Endometrium (tissue), 2 donors: ENCODE measurements around the gene UBE2E2.

ENCODE experiments used
- FAIRE-seq: peaks from 2 replicates; lab custom pipeline; 2012; peaks lifted over from hg19 to GRCh38; lab: Jason Lieb, UNC
- donor health status: control.
- donor health status: control.

The UBE2E2 gene

DNA sequence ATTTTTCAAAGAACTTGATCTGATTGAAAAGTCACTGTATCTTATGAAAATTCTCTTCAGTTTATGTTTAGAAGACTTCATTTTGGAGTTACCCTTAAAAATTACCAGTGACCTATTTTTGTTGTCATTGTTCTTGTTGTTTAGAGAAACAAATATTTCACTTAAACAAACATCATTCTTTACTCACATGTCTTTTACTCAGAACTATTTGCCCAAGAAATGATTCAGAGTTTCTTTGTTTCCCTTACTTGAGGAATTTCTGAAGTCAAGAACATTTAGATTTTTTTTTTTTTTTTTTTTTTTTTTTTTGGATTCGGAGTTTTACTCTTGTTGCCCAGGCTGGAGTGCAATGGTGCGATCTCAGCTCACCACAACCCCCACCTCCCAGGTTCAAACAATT lies 343.1 kb downstream of the UBE2E2 start:
- FAIRE-seq = peak; percentile 97

DNA sequence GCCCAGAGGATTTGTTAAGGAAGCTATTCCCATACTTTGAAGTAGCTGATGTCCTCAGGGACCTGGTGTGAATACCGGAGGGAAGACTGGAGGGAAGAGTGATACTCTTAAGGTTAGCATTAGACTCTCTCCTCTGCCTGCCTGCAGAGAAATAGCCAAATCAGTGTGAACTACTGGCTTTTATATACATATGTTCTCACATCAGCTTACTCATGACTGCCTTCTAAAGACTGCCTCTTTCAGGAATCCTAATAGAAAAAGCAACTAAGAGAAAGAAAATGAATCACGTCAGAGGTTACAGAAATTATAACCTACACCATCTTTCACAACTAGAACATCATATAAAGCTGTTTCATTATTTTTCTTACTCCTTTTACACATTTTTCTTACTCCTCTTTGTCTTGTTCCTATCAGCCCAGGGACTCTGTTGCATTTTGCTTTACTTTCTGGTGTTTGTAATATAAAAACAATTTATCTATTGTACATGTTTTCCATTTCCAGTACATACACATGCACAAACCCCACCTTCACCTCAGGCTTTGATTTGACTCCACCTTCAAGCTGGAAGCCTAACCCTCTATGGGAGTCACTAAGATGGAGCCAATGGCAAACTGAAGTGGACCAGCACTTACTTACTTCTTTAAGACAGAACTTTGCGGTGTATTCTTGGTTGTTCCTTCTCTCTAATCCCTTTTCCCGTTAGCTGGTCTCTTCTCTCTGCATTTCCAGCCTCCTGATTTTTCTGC lies 345.0 kb downstream of the UBE2E2 start:
- no peak for FAIRE-seq

DNA sequence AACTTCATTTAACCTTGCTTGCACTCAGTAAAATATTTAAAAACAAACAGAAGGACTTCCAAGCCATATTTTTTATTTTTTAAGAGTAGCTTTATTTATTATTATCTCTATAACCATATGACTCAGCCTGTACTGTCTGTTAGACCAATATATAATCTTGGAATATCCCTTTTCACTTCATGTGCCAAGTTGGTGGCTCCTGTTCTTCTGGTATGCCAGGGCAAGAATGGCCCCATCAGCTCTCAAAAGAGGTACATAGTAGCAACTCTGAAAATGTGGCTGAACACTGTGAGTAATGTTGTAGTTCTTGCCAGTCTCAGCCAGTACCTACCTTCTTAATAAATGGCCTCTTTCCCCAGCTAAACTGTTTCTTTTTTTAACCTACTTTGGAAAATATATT lies 345.6 kb downstream of the UBE2E2 start:
- no peak for FAIRE-seq

DNA sequence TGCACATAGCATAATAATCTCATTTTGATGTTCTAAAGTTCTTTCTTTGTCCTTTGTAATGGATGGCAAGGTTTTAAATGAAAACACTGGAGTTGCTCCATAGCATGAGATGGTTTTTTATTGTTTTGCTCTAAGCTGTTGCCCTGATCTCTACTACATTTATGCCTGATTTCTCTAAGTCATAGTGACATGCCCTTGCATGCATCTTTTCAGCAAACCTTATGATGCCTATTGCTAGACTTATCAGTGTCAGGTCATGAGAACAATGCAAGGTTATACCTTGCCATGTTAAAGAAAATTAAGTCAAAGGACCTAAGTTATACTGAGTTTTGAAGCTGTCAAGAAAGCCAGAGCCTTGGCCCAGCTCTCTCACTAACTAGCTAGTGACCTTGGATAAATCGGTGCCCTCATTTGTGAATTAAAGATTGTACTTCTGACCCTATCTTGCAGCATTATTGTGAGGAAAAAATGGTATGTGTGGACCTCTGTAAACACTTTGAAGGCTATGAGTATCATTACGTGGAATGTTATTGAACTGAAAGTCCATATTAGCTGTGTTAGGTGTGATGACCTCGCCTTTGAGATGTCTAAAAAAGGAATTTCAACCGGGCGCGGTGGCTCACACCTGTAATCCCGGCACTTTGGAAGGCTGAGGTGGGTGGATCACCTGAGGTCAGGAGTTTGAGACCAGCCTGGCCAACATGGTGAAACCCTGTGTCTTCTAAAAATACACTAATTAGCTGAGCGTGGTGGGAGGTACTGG lies 346.2 kb downstream of the UBE2E2 start:
- FAIRE-seq = no peak

DNA sequence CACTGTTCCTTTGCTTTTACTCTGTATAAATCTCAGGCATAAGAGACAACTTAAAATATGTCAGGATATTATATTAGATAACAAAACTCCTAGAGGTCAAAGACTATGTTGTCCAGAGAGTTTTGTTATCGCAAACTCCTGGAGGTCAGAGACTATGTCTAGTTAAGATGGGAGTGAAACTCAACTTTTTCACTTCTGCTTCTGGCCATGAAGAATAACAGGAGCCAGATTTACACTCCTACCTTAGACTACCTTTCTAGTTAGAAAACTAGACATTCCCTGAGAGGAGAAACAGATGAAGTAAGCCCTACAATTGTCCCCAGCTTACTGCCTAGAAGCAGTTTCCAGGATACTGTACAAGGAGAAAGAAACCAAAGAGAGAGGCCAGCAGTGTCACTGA lies 347.3 kb downstream of the UBE2E2 start:
- no peak for FAIRE-seq

DNA sequence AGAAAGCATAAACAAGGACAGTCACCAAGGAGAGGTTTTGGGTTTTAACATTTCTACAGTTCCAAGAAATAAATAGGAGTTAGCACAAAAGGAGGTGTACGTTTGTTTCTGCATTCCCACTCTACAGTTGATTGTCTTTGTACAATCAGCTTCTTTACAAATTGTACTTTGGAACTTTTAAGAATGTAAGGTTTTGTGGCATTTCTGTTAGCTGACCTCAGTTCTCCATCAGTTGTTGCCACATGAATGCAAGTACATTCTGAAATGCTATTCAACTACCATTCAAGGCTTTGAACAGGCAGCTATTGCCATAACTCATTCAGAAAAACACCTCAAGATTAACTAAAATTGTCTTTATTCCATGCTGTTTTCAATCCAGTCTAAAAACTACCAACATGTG lies 349.4 kb downstream of the UBE2E2 start:
- FAIRE-seq = no peak

DNA sequence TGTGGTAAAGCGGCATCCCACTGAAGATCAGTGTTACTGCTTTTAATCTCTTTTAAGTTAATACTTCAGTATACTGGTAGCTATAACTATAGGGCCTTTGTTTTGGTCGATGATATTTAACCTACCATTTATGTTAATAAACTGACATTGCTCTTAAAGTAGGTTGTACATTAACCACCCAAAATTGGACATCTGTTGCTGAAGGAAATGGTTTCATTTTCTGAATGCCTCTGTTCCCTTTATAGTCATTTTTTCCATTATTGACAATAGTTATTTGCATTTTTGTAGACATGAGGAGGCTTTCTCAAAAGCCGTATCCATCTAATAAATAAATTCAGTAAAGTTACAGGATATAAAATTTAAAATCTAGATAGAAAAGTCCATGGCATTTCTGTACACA lies 350.2 kb downstream of the UBE2E2 start:
- peak; percentile 4 for FAIRE-seq

DNA sequence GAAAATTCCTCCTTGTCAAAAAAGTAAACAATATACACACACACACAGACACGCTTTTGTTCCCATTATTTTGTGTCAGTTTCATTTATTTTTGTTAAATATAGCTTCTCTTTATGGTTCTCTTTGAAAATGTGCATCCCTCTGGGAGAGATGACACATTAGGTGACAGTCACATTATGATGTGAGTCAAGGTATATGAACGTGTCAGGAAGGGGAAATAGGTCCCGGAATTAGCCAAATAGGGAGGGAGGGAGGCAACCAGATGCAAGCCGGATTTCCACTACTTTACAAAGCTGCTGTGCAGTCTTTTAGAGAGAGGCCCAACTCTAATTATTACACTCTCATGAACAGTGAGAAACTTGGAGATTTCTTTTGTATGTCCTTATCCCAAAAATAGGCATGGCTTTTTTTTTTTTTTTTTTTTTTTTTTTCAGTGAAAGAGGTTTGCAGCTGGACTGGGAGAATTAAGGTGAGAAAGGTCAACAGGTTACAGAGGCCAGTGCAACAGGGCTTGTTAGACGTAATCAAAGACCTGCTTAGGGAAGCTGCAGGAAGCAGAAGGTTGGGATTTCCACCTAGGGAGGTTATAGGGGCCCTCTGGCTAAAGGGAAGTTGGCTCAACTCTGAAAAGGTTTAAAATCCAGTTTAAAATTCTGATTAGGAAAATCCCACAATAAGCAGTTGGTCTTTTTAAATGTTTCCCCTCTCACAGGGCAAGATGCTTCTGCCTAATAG lies 362.1 kb downstream of the UBE2E2 start:
- FAIRE-seq = no peak

DNA sequence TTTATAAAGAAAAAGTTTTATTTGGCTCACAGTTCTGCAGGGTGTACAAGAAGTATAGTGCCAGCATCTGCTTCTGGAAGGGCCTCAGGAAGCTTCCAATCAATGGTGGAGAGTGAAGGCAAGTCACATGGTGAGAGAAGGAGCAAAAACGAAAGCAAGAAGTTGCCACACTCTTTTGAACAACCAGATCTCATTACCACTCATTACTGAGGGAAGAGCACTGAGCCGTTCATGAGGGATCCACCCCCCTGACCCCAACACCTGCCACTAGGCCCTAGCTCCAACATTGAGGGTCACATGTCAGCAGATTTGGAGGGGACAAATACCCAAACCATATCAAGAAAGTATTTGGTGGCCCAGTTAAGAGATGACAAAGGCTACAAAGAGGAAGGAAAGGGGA lies 363.4 kb downstream of the UBE2E2 start:
- no peak for FAIRE-seq

DNA sequence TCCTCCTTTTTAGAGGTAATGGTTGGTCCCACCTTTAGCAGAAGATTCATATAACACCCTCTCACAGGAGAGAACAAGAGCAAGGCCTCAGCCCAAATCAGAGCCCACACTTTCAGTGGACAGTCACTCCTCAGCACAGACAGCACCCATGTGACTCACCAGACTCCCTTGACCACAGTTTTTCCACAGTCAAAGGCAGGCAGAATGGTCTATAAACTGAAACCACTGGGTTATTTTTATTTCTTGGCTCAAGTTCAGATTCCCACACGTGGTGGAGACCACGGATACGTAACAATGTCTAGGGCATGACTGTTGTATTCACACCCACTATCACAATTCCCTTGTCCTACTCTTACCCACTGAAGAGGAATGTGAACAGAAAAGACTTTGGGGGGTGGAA lies 364.8 kb downstream of the UBE2E2 start:
- FAIRE-seq = no peak

DNA sequence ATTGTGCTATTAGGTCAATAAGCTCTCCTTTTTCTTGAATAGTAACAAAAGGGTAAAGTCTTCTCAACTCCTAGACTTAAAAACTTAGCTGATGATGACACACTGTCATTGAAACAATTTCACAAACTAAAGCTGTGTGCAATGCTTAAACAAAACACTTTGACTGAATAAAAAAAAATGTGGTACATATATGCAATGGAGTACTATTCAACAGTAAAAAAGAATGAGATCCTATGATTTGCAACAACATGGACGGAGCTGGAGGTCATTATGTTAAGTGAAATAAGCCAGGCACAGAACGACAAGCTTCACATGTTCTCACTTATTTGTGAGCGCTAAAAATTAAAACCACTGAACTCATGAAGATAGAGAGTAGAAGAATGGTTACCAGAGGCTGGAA lies 370.7 kb downstream of the UBE2E2 start:
- no peak for FAIRE-seq

DNA sequence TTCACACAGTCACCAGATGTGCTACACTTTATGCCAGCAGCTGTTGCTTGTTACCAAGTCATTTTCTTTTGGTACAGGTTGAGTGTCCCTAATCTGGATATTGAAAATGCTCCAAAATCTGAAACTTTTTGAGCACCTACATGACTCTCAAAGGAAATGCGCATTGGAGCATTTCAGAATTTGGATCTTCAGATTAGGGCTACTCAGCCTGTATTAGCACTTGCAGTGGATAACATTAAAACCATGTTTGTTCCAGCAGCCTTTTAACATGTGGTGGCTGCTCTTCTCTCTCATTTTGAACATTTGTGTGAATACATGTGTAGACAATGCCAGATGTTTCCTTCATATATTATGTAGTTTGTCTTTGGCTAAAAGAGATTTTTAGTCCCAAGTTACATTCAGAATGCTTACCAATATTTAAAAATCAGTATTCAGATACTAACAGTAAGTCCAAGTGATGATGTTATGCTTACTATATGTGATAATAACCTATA lies 371.7 kb downstream of the UBE2E2 start:
- no peak for FAIRE-seq

DNA sequence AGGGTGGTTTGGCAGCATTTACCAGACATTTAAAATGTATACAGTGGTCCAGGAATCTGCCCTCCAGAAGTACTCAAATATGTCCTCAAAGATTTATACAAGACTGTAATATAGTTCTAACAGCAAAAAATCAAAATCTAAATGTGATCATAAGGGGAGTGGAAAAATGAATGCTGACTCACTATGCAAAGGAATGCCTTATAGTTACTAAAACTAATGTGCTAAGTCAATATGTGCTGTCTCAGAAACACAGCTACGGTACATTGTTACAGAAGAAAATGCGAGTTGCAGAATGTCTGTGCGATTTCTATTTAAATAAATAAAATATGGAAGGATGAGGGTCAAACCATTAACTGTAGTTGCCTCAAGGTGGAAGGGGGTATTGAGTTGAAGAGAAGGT lies 372.6 kb downstream of the UBE2E2 start:
- no peak for FAIRE-seq

DNA sequence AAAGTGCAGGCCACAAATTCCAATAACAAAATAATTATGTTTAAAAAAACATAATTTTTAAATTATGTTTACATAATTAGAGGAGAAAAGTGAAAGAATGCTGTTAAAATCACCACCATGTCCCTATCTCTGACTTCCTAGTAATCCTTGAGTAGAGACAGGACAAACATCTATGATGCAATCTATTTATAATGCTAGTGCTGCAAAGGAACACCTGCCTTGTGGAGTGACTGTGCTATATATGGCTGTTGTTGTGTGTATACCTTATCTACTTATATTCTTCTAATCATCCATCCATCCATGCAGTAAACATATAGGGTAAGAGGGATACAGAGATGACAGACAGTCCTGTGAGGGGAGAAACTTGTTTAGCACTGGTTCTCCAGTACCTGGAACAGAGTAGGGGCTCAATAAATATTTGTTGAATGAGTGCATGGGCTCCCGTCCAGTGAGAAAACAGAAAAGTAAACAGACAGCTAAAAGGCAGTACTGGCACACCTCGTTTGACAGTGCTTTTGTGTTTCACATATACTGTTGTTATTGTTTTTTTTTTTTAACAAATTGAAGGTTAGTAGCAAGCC lies 373.3 kb downstream of the UBE2E2 start:
- FAIRE-seq = no peak

DNA sequence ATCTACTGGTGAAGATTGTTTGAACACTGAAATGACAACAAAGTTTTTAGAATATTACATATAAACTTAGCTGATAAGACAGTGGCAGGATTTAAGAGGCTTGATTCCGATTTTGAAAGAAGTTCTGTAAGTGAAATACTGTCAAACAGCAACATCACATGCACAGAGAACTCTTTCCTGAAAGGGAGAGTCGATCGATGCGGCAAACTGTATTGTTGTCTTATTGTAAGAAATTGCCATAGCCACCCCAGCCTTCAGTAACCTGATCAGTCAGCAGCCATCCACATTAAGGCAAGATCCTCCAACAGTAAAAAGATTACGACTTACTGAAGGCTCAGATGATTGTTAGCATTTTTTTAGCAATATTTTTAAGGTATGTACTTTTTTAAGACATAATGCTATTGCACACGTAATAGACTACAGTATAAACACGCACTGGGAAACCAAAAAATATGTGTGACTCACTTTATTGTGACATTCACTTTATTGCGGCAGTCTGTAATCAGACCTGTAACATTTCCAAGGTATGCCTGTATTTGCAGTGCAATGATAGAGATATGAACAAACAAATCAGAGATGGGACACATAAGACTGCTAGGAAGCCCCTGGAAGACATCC lies 377.1 kb downstream of the UBE2E2 start:
- no peak for FAIRE-seq

DNA sequence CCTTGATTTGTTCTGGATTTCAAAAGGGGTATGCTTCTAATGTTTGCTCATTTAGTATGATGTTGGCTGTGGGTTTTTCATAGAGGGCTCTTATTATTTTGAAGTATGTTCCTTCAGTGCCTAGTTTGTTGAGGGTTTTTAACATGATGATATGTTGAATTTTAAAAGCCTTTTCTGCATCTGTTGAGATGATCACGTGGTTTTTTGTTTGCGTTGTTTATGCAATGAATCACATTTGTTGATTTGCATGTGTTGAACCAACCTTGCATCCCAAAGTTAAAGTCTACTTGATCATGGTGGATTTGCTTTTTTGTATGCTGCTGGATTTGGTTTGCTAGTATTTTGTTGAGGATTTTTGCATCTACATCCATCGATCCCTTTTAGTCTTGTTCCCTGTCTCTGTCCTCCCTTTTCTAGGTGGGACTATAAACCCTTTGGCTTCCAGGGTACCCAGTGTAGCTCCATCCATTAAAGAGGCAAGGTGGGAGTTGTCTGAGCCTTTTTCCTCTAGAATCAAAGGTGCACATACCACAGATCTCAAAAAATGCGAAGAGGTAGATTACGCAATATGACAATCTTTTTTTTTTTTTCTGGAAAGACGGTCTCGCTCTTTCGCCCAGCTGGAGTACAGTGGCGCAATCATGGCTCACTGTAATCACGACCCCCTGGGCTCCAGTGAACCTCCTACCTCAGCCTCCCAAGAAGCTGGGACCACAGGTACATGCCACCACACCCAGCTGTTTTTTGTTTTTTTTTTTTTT lies 381.0 kb downstream of the UBE2E2 start:
- FAIRE-seq = no peak

DNA sequence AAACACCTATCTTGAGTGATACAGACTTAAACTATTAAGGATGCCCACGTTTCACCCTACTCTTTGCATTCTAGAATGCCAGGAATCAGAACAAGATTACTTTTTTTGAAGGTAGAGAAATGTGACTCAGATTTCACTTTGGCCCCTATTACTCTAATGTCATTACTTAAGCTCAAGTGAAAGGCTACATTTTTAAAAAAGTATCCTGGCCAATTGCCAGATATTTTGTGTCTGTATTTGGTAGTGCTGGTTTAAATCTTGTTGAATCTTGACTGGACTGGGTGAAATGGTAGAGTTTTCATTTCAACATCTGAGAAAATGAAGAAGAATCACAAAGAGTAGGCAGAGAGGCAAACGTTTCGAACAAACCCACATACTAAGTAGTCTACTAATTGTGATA lies 384.4 kb downstream of the UBE2E2 start:
- no peak for FAIRE-seq

DNA sequence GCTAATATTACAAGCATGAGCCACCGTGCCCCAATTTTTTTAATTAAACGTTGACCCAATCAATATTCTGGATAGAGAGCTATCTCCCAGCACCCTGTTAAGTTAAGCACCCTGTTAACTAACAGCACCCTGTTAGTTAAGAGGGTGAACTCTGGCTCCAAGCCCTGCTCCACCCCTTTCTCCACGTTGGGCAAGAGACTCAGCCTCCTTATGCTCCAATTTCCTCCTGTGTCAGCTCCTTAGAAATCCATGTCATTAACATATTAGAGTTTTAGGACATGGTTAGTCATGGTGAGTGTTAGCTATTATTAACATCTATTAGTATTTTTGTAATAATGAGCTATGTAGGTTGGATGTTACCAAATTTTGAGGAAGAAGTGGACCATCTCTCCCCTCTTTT lies 385.4 kb downstream of the UBE2E2 start:
- no peak for FAIRE-seq

DNA sequence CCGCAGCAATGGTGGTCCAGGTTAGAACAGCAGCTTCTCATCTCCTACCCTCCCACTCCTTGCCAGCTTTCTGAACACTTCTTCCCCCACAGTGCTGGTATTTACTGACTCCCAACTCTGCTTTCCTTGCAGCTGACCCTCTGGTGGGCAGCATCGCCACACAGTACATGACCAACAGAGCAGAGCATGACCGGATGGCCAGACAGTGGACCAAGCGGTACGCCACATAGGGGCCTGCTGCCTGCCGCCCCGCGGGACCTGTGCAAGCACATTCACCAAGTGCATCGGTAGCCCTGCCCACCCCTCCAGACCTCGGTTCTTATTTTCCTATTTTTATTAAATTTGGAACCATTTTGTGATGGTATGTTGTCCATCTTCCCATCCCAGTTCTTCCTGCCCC lies 386.5 kb downstream of the UBE2E2 start:
- FAIRE-seq = no peak

DNA sequence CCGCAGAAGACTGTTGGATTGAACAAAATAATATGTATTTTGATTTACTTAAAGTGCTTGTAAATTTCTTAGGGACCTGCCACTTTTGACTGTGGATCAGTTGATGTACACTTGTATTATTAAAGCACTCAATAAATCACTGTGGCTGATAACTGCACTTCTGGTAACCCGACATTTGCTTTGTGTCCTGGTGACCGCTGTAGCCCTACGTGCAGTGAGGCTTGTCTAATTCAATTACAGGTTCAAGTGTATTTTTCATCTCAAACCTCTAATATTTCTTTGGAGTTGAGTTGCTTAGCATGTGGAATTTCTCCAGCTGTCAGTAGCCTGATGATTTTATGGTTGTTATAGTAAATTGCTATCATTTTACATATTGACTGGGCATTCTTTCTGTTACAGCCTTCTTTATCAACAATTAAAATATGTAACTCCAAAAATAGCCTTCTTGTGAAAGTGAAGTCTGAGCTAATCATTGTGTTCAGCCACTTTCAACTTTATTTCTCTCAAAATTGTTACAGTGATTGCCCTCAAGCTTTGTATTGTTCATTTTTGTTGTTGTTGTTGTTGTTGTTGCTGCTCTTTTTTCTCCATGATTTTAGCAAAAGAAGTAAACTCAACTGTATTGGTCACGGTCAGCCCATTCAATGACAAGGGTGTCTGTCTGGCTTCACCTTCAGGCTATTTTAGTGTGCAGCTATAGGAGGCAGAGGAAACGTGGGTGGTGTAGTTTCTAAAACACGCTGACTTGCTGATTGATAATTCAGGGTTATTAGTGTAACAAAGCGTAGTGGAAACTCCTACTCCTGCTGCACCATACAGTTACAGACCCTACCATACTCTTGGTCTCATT lies 387.5 kb downstream of the UBE2E2 start:
- no peak for FAIRE-seq
